Right lobe of liver (tissue), 4 donors: ENCODE measurements around the gene SLC30A9.

ENCODE experiments used
- CTCF ChIP-seq, 4 donors: fragments of 200-600 bp in 3 of 4; fragments of 450-650 bp in 1 of 4; IDR thresholded peaks; one replicate each; pipeline versions ENCODE4 v1.5.1 to v1.8.0; 2016 to 2022; ENCODE audit warnings: antibody characterized with exemption in 4 of 4, mild to moderate bottlenecking in 2 of 4
- POLR2A ChIP-seq: fragments of 450-650 bp; IDR thresholded peaks from one replicate; pipeline ENCODE4 v1.6.1; 2017; ENCODE audit warnings: antibody characterized with exemption, mild to moderate bottlenecking
- donor health status: DM: no; HTN: no; CAD: no.
- donor health status: DM: no; HTN: no; CAD: no.
- donor health status: DM: no; HTN: yes; CAD: no.

- no peak for TF ChIP-seq CTCF (IDR thresholded peaks at IDR 0.05)
- no peak for TF ChIP-seq POLR2A
Measured at GRCh38 chr4:42066402-42066801, 76.1 kb downstream of the SLC30A9 start.
